ENCODE measurements around the gene SNORC. TPM values are rescaled to one million over a fixed set of nuclear protein-coding genes. Genes with fewer than 3 reads are reported as not detected.

SNORC gene
- total and polyA plus RNA-seq, 2 of the 13 experiments (the other 11 are each of a cell fraction or from before 2014, with no cell fraction given): 59.1 to 86.1 TPM

DNA sequence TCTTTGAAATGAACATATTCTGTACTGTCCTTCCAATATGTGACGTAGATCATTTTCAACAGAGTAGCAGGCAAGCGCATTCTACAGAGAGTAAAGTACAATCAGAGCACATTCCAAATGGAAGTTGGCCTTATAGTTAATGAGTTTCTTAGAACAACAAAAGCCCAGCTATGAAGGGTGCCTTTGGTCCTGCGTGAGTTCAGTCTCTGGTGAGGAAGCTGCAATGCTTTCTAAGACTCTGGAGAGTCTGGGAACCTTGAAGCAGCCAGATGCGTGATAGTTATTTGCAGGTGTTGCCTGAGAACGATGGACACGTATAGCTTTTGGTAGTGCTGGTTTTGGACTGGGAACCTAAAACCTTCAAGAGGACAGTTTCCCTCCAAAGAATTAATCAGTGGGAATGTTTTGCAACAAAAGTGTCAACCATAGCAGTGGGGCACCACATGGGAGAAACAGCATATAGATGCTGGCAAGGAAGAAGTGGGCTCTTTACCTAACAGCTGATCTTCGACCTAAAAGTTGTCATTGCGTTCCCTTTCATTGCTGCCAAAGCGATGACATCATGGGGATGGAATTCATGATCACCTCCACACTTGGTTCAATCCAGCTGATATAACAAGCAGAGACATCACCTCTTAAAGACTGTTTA lies 9.3 kb upstream of the SNORC start (continued):
- TF ChIP-seq ZNF781 (CRISPR knock-in tag; IDR thresholded peaks at IDR 0.05; ENCODE audit: borderline replicate concordance, not compliant biosample characterization) (peak; percentile 71), MIER3 (CRISPR knock-in tag; IDR thresholded peaks at IDR 0.05; ENCODE audit: borderline replicate concordance) (peak; percentile 62; the same call in 1 of the 2 replicates), REPIN1 (CRISPR knock-in tag; IDR thresholded peaks at IDR 0.05; ENCODE audit: borderline replicate concordance, low read depth) (0 out of 2 replicates have a peak, but pooled peaks have one; percentile 38), ZMYM4 (CRISPR knock-in tag; IDR thresholded peaks at IDR 0.05) (peak; percentile 58), SALL1 (CRISPR knock-in tag; IDR thresholded peaks at IDR 0.05) (peak; percentile 61), ZNF644 (CRISPR knock-in tag; IDR thresholded peaks at IDR 0.05; ENCODE audit: low read depth) (peak; percentile 60; the same call in 1 of the 2 replicates), BHLHE40 (IDR thresholded peaks at IDR 0.05; ENCODE audit: low read length) (no peak; the same call in 1 of the 2 replicates), RXRB (CRISPR knock-in tag; IDR thresholded peaks at IDR 0.05; ENCODE audit: borderline replicate concordance) (peak; percentile 37), ZNF230 (CRISPR knock-in tag; IDR thresholded peaks at IDR 0.05) (0 out of 2 replicates have a peak, but pooled peaks have one; percentile 39), KLF16 (CRISPR knock-in tag; IDR thresholded peaks at IDR 0.05) (0 out of 4 replicates have a peak, but pooled peaks of 1 of the 2 experiments have one; percentile 26), ZNF720 (CRISPR knock-in tag; IDR thresholded peaks at IDR 0.05) (0 out of 2 replicates have a peak, but pooled peaks have one; percentile 69), NFKB2 (CRISPR knock-in tag; IDR thresholded peaks at IDR 0.05; ENCODE audit: borderline replicate concordance) (no peak), NR2F1 (CRISPR knock-in tag; IDR thresholded peaks at IDR 0.05) (peak; percentile 20 to 57; a peak in 1 of 4 replicates), HIVEP1 (CRISPR knock-in tag; IDR thresholded peaks at IDR 0.05) (no peak), RARA (CRISPR knock-in tag; IDR thresholded peaks at IDR 0.05) (peak; percentile 26; the same call in 1 of the 2 replicates), ASH2L (IDR thresholded peaks at IDR 0.05; ENCODE audit: insufficient read length, low read depth, low read length) (peak; percentile 98), KMT2A (CRISPR knock-in tag; IDR thresholded peaks at IDR 0.05) (peak; percentile 35; the same call in 1 of the 2 replicates)
- TF ChIP-seq, protein P1, sequence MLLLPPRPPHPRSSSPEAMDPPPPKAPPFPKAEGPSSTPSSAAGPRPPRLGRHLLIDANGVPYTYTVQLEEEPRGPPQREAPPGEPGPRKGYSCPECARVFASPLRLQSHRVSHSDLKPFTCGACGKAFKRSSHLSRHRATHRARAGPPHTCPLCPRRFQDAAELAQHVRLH (CRISPR knock-in tag; IDR thresholded peaks at IDR 0.05; ENCODE audit: borderline replicate concordance, low read depth): peak; percentile 54; the same call in 1 of the 2 replicates
- TF ChIP-seq, protein P2, sequence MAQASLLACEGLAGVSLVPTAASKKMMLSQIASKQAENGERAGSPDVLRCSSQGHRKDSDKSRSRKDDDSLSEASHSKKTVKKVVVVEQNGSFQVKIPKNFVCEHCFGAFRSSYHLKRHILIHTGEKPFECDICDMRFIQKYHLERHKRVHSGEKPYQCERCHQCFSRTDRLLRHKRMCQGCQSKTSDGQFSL (CRISPR knock-in tag; IDR thresholded peaks at IDR 0.05): no peak
- TF ChIP-seq, protein P3, sequence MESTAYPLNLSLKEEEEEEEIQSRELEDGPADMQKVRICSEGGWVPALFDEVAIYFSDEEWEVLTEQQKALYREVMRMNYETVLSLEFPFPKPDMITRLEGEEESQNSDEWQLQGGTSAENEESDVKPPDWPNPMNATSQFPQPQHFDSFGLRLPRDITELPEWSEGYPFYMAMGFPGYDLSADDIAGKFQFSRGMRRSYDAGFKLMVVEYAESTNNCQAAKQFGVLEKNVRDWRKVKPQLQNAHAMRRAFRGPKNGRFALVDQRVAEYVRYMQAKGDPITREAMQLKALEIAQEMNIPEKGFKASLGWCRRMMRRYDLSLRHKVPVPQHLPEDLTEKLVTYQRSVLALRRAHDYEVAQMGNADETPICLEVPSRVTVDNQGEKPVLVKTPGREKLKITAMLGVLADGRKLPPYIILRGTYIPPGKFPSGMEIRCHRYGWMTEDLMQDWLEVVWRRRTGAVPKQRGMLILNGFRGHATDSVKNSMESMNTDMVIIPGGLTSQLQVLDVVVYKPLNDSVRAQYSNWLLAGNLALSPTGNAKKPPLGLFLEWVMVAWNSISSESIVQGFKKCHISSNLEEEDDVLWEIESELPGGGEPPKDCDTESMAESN (CRISPR knock-in tag; conservative IDR thresholded peaks at IDR 0.05): peak; percentile 69; the same call in 1 of the 2 replicates
- TF ChIP-seq, protein P4, sequence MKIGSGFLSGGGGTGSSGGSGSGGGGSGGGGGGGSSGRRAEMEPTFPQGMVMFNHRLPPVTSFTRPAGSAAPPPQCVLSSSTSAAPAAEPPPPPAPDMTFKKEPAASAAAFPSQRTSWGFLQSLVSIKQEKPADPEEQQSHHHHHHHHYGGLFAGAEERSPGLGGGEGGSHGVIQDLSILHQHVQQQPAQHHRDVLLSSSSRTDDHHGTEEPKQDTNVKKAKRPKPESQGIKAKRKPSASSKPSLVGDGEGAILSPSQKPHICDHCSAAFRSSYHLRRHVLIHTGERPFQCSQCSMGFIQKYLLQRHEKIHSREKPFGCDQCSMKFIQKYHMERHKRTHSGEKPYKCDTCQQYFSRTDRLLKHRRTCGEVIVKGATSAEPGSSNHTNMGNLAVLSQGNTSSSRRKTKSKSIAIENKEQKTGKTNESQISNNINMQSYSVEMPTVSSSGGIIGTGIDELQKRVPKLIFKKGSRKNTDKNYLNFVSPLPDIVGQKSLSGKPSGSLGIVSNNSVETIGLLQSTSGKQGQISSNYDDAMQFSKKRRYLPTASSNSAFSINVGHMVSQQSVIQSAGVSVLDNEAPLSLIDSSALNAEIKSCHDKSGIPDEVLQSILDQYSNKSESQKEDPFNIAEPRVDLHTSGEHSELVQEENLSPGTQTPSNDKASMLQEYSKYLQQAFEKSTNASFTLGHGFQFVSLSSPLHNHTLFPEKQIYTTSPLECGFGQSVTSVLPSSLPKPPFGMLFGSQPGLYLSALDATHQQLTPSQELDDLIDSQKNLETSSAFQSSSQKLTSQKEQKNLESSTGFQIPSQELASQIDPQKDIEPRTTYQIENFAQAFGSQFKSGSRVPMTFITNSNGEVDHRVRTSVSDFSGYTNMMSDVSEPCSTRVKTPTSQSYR (CRISPR knock-in tag; IDR thresholded peaks at IDR 0.05; ENCODE audit: borderline replicate concordance): peak; percentile 37; the same call in 1 of the 2 replicates
- TF ChIP-seq, protein P5, sequence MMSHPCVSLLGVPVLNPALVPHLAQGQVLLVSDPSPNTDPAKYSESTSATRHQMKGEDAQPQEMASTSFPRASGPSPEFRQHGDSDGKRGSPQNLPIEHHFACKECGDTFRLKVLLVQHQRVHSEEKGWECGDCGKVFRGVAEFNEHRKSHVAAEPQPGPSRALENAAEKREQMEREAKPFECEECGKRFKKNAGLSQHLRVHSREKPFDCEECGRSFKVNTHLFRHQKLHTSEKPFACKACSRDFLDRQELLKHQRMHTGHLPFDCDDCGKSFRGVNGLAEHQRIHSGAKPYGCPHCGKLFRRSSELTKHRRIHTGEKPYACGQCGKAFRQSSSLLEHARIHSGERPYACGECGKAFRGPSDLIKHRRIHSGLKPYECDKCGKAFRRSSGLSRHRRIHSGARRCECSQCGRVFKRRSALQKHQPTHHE (CRISPR knock-in tag; IDR thresholded peaks at IDR 0.05; ENCODE audit: borderline replicate concordance): no peak
